WTC11 (cell line): Measurements from ENCODE around the gene SLC2A4RG. TPM values are rescaled to one million over a fixed set of nuclear protein-coding genes. Genes with fewer than 3 reads are reported as not detected.

Experiments
- ATAC-seq: fragments of 200-7000 bp; cut with Tn5 transposase; 2 replicates; pipeline ENCODE4 v1.10.0; 2021; ENCODE audit warnings: mild to moderate bottlenecking, moderate library complexity
- CTCF ChIA-PET: fragments of 300-600 bp; sonication (Branson Sonifier 250); formaldehyde crosslinking; loops from one replicate; lab custom pipeline; 2021; ENCODE audit warnings: antibody characterized with exemption; lab: Charles Lee
- POLR2A ChIA-PET: fragments of 350-600 bp; sonication (Branson Sonifier 250); formaldehyde crosslinking; loops from one replicate; lab custom pipeline; 2021; ENCODE audit warnings: antibody characterized with exemption; lab: Charles Lee
- DNase-seq: peaks from one replicate; pipeline ENCODE4 v3.0.0; 2021; ENCODE audit warnings: low spot score
- H3K27ac Mint-ChIP-seq: 2 replicates; pipeline ENCODE4 v1.8.0; 2021; ENCODE audit warnings: mixed read lengths
- H3K27me3 Mint-ChIP-seq: 2 replicates; pipeline ENCODE4 v1.8.0; 2021; ENCODE audit warnings: low read depth, mild to moderate bottlenecking, moderate library complexity, mixed read lengths
- H3K36me3 Mint-ChIP-seq: 2 replicates; pipeline ENCODE4 v1.8.0; 2021; ENCODE audit warnings: mixed read lengths
- H3K4me1 Mint-ChIP-seq: 2 replicates; pipeline ENCODE4 v1.8.0; 2022; ENCODE audit warnings: mixed read lengths
- H3K4me3 Mint-ChIP-seq: 2 replicates; pipeline ENCODE4 v1.8.0; 2021; ENCODE audit warnings: mild to moderate bottlenecking, moderate library complexity, mixed read lengths
- H3K9me3 Mint-ChIP-seq: 2 replicates; pipeline ENCODE4 v1.8.0; 2021; ENCODE audit warnings: mixed read lengths
- FOXJ3 ChIP-seq: sonication (generic); formaldehyde crosslinking; IDR thresholded peaks from 2 replicates; pipeline ENCODE4 v1.9.0; 2021; ENCODE audit warnings: missing genetic modification reagents, mild to moderate bottlenecking, borderline replicate concordance
- JAZF1 ChIP-seq: fragments of 250-450 bp; sonication (Bioruptor Pico); IDR thresholded peaks from 2 replicates; pipeline ENCODE4 v1.9.0; 2021; ENCODE audit warnings: moderate library complexity, mild to moderate bottlenecking, inconsistent platforms
- NFE2L1 ChIP-seq: sonication (generic); formaldehyde crosslinking; IDR thresholded peaks from 2 replicates; pipeline ENCODE4 v1.8.1; 2023; ENCODE audit warnings: missing genetic modification reagents
- NFYB ChIP-seq: sonication (generic); formaldehyde crosslinking; conservative IDR thresholded peaks from 2 replicates; pipeline ENCODE4 v1.8.0; 2022; ENCODE audit warnings: low read depth, missing genetic modification reagents
- NR1H2 ChIP-seq: sonication (generic); formaldehyde crosslinking; IDR thresholded peaks from 2 replicates; pipeline ENCODE4 v1.9.0; 2021; ENCODE audit warnings: mild to moderate bottlenecking, moderate library complexity, missing genetic modification reagents
- NR3C1 ChIP-seq: sonication (generic); formaldehyde crosslinking; conservative IDR thresholded peaks from 2 replicates; pipeline ENCODE4 v1.8.1; 2023; ENCODE audit warnings: low read depth, mild to moderate bottlenecking, missing genetic modification reagents
- OVOL2 ChIP-seq: fragments of 250-450 bp; sonication (Bioruptor Pico); IDR thresholded peaks from 2 replicates; pipeline ENCODE4 v1.9.0; 2021; ENCODE audit warnings: mild to moderate bottlenecking, borderline replicate concordance
- SMAD4 ChIP-seq: sonication (generic); formaldehyde crosslinking; IDR thresholded peaks from 2 replicates; pipeline ENCODE4 v1.8.0; 2022; ENCODE audit warnings: mild to moderate bottlenecking, missing genetic modification reagents
- ZNF263 ChIP-seq: sonication (generic); formaldehyde crosslinking; IDR thresholded peaks from 2 replicates; pipeline ENCODE4 v1.8.1; 2022; ENCODE audit warnings: low read depth, mild to moderate bottlenecking, moderate library complexity, missing genetic modification reagents
- ZNF423 ChIP-seq: fragments of 250-450 bp; sonication (Bioruptor Pico); IDR thresholded peaks from 2 replicates; pipeline ENCODE4 v2.1.2; 2022; ENCODE audit warnings: mild to moderate bottlenecking, moderate library complexity
- ZNF671 ChIP-seq: fragments of 250-450 bp; sonication (Bioruptor Pico); IDR thresholded peaks from 2 replicates; pipeline ENCODE4 v1.8.0; 2021; ENCODE audit warnings: mild to moderate bottlenecking
- total RNA-seq: library from RNA; stranded (reverse); gene quantifications from 3 replicates; pipeline ENCODE4 v1.2.3, GENCODE V29; 2021
- TF ChIP-seq, protein P1 (sequence below): sonication (generic); formaldehyde crosslinking; IDR thresholded peaks from 2 replicates; pipeline ENCODE4 v1.8.0; 2023; ENCODE audit warnings: missing genetic modification reagents
- TF ChIP-seq, protein P2 (sequence below): sonication (generic); formaldehyde crosslinking; IDR thresholded peaks from 2 replicates; pipeline ENCODE4 v1.8.1; 2022; ENCODE audit warnings: missing genetic modification reagents, borderline replicate concordance
- TF ChIP-seq, protein P3 (sequence below): sonication (generic); formaldehyde crosslinking; IDR thresholded peaks from 2 replicates; pipeline ENCODE4 v1.8.0; 2022; ENCODE audit warnings: missing genetic modification reagents
- TF ChIP-seq, protein P4 (sequence below): sonication (generic); formaldehyde crosslinking; IDR thresholded peaks from 2 replicates; pipeline ENCODE4 v1.8.1; 2022; ENCODE audit warnings: mild to moderate bottlenecking, missing genetic modification reagents, moderate library complexity, borderline replicate concordance
- TF ChIP-seq, protein P5 (sequence below): fragments of 250-450 bp; sonication (Bioruptor Pico); IDR thresholded peaks from 2 replicates; pipeline ENCODE4 v1.9.0; 2021; ENCODE audit warnings: mild to moderate bottlenecking
- TF ChIP-seq, protein P6 (sequence below): fragments of 200-600 bp; IDR thresholded peaks from 2 replicates; pipeline ENCODE4 v1.8.0; 2022; ENCODE audit warnings: antibody characterized with exemption
- TF ChIP-seq, protein P7 (sequence below): sonication (generic); formaldehyde crosslinking; IDR thresholded peaks from 2 replicates; pipeline ENCODE4 v1.8.1; 2023; ENCODE audit warnings: mild to moderate bottlenecking, moderate library complexity, missing genetic modification reagents

SLC2A4RG gene
- total RNA-seq, 1 experiment from 2014 or later, result 43.3 TPM

DNA sequence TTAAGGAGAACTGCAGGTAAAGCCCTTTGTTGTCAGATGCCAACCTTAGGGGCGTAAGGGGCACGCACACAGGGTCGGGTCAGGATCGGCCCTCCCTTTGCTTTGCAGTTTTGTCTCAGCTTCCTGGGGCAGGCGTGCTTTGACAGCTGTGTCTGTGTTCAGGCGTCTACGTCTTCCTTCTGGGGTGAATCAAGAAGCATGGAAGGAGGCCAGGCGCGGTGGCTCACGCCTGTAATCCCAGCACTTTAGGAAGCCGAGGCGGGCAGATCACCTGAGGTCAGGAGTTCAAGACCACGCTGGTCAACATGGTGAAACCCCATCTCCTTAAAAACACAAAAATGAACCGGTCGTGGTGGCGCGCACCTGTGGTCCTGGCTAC lies 30.4 kb upstream of the SLC2A4RG start:
- POLR2A ChIA-PET, result interaction anchor here (0.5 kb wide), 1 partner anchor 55 kb away, joined by 3 read pairs; no protein-coding TSS in a partner anchor
- H3K36me3 Mint-ChIP-seq, result peaks cover 57% of the 10 kb centered on the region
- peaks cover 10% of the 10 kb centered on the region for H3K4me1 Mint-ChIP-seq
- CTCF ChIA-PET, result interaction anchor here (2.1 to 2.2 kb wide), 2 partner anchors 32 to 57 kb away, joined by 6 to 10 read pairs; no protein-coding TSS in a partner anchor
- ATAC-seq (no peak), DNase-seq (no peak)
- H3K4me3 Mint-ChIP-seq, result peak overlapping the region; percentile 78
- H3K27ac Mint-ChIP-seq, result no peak overlapping the region
- H3K27me3 Mint-ChIP-seq, result no peaks in the 10 kb centered on the region
- TF ChIP-seq, protein P1, sequence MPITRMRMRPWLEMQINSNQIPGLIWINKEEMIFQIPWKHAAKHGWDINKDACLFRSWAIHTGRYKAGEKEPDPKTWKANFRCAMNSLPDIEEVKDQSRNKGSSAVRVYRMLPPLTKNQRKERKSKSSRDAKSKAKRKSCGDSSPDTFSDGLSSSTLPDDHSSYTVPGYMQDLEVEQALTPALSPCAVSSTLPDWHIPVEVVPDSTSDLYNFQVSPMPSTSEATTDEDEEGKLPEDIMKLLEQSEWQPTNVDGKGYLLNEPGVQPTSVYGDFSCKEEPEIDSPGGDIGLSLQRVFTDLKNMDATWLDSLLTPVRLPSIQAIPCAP (CRISPR knock-in tag), result no peak
- TF ChIP-seq OVOL2 (CRISPR knock-in tag) (no peak), JAZF1 (CRISPR knock-in tag) (no peak), NFYB (CRISPR knock-in tag) (no peak), NR3C1 (CRISPR knock-in tag) (no peak), FOXJ3 (CRISPR knock-in tag) (no peak), ZNF671 (CRISPR knock-in tag) (no peak), ZNF423 (no peak), SMAD4 (CRISPR knock-in tag) (no peak), NFE2L1 (CRISPR knock-in tag) (no peak), ZNF263 (CRISPR knock-in tag) (no peak), NR1H2 (no peak)
- TF ChIP-seq, protein P2, sequence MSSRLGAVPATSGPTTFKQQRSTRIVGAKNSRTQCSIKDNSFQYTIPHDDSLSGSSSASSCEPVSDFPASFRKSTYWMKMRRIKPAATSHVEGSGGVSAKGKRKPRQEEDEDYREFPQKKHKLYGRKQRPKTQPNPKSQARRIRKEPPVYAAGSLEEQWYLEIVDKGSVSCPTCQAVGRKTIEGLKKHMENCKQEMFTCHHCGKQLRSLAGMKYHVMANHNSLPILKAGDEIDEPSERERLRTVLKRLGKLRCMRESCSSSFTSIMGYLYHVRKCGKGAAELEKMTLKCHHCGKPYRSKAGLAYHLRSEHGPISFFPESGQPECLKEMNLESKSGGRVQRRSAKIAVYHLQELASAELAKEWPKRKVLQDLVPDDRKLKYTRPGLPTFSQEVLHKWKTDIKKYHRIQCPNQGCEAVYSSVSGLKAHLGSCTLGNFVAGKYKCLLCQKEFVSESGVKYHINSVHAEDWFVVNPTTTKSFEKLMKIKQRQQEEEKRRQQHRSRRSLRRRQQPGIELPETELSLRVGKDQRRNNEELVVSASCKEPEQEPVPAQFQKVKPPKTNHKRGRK (CRISPR knock-in tag), result no peak
- TF ChIP-seq, protein P3, sequence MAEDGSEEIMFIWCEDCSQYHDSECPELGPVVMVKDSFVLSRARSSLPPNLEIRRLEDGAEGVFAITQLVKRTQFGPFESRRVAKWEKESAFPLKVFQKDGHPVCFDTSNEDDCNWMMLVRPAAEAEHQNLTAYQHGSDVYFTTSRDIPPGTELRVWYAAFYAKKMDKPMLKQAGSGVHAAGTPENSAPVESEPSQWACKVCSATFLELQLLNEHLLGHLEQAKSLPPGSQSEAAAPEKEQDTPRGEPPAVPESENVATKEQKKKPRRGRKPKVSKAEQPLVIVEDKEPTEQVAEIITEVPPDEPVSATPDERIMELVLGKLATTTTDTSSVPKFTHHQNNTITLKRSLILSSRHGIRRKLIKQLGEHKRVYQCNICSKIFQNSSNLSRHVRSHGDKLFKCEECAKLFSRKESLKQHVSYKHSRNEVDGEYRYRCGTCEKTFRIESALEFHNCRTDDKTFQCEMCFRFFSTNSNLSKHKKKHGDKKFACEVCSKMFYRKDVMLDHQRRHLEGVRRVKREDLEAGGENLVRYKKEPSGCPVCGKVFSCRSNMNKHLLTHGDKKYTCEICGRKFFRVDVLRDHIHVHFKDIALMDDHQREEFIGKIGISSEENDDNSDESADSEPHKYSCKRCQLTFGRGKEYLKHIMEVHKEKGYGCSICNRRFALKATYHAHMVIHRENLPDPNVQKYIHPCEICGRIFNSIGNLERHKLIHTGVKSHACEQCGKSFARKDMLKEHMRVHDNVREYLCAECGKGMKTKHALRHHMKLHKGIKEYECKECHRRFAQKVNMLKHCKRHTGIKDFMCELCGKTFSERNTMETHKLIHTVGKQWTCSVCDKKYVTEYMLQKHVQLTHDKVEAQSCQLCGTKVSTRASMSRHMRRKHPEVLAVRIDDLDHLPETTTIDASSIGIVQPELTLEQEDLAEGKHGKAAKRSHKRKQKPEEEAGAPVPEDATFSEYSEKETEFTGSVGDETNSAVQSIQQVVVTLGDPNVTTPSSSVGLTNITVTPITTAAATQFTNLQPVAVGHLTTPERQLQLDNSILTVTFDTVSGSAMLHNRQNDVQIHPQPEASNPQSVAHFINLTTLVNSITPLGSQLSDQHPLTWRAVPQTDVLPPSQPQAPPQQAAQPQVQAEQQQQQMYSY (CRISPR knock-in tag), result no peak
- TF ChIP-seq, protein P4, sequence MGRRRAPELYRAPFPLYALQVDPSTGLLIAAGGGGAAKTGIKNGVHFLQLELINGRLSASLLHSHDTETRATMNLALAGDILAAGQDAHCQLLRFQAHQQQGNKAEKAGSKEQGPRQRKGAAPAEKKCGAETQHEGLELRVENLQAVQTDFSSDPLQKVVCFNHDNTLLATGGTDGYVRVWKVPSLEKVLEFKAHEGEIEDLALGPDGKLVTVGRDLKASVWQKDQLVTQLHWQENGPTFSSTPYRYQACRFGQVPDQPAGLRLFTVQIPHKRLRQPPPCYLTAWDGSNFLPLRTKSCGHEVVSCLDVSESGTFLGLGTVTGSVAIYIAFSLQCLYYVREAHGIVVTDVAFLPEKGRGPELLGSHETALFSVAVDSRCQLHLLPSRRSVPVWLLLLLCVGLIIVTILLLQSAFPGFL (CRISPR knock-in tag), result no peak
- TF ChIP-seq, protein P5, sequence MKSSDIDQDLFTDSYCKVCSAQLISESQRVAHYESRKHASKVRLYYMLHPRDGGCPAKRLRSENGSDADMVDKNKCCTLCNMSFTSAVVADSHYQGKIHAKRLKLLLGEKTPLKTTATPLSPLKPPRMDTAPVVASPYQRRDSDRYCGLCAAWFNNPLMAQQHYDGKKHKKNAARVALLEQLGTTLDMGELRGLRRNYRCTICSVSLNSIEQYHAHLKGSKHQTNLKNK (CRISPR knock-in tag), result no peak
- TF ChIP-seq, protein P6, sequence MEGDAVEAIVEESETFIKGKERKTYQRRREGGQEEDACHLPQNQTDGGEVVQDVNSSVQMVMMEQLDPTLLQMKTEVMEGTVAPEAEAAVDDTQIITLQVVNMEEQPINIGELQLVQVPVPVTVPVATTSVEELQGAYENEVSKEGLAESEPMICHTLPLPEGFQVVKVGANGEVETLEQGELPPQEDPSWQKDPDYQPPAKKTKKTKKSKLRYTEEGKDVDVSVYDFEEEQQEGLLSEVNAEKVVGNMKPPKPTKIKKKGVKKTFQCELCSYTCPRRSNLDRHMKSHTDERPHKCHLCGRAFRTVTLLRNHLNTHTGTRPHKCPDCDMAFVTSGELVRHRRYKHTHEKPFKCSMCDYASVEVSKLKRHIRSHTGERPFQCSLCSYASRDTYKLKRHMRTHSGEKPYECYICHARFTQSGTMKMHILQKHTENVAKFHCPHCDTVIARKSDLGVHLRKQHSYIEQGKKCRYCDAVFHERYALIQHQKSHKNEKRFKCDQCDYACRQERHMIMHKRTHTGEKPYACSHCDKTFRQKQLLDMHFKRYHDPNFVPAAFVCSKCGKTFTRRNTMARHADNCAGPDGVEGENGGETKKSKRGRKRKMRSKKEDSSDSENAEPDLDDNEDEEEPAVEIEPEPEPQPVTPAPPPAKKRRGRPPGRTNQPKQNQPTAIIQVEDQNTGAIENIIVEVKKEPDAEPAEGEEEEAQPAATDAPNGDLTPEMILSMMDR, result no peak
- TF ChIP-seq, protein P7, sequence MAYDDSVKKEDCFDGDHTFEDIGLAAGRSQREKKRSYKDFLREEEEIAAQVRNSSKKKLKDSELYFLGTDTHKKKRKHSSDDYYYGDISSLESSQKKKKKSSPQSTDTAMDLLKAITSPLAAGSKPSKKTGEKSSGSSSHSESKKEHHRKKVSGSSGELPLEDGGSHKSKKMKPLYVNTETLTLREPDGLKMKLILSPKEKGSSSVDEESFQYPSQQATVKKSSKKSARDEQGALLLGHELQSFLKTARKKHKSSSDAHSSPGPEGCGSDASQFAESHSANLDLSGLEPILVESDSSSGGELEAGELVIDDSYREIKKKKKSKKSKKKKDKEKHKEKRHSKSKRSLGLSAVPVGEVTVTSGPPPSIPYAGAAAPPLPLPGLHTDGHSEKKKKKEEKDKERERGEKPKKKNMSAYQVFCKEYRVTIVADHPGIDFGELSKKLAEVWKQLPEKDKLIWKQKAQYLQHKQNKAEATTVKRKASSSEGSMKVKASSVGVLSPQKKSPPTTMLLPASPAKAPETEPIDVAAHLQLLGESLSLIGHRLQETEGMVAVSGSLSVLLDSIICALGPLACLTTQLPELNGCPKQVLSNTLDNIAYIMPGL, result no peak
- TF ChIP-seq, all 79 proteins: peak for 0
- H3K9me3 Mint-ChIP-seq, result no peaks in the 10 kb centered on the region
